GM19240 (cell line): ENCODE measurements around the gene OSR1.
"Not testable (repeated sequence)": the region's sequence is repeated elsewhere in the genome, so short reads cannot be mapped to it uniquely, and the experiment has no call there.

Source experiments
- DNase-seq: peaks from one replicate; pipeline ENCODE4 v3.0.0; 2011; ENCODE audit warnings: low spot score; ENCODE audit not compliant: insufficient read length

Gene OSR1

GRCh38 chr2:19358242-19359020 lies at the start of gene OSR1:
OSR1 (minus strand) TSS chr2:19358623; CDS start chr2:19353805, 4,818 bp downstream.
- DNase-seq = no peak

GRCh38 chr2:19403785-19404184 lies 45.4 kb upstream of the OSR1 start:
- no peak for DNase-seq

DNA sequence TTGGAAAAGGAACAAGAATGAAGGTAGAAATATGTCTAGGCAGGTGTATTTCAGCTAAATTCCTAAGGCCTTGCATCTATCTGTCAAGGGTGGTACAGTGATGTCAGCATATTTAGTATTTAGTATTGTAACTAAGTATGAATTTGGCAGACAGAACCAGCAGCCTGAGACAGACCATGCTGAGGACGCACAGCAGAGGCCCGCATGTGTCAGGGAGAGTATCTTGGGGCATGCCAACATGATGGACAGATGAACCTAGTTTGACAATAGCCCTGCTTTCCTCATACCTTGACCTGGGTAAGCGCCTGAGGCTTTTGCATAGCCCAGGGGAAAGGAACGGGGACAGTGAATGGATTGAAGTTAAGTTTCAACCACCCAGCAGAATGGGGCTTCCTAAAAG lies 33.8 kb upstream of the OSR1 start:
- DNase-seq = no peak

GRCh38 chr2:19389469-19389868 lies 31.0 kb upstream of the OSR1 start:
- not testable (repeated sequence) for DNase-seq

- DNase-seq = no peak
These were observed 22.1 kb upstream of the OSR1 start for GRCh38 chr2:19380532-19380931.

DNA sequence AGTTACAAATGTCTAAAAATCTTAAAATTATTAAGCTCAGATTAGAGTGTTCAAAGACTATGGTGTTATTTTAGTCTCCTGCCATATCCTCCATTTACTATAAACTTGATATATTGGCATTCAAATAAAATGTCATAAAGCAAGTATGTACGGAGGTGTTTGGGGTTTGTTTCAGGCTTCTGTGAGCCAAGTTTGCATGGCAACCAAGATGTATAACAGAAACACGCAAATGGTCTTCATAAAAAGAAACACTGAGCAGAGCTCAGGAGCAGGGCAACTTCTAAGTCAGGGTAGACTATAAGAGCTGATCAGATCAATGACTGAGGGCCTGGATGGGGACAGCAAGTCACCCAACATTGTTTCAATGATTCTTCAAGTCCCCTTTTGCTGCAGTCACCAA lies 20.5 kb upstream of the OSR1 start:
- no peak for DNase-seq

- no peak for DNase-seq
These were observed 19.3 kb upstream of the OSR1 start for GRCh38 chr2:19377717-19378116.

DNA sequence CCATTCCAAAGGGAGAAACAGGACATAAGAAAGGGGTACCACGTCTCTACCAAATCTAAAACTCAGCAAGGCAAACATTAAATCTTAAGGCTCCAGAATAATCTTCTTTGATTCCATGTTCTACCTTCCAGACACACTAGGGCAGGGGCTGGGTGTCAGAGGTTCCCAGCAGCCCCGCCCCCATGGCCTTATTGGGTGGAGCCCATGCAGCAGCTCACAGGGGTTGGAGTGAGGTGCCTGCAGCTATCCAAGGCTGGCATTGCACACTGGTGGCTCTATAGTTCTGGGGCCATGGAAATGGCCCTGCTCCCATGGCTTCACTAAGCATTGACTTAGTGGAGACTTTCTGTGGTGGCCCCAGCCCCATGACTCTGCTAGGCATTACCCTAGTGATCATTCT lies 14.9 kb upstream of the OSR1 start:
- DNase-seq = no peak

DNA sequence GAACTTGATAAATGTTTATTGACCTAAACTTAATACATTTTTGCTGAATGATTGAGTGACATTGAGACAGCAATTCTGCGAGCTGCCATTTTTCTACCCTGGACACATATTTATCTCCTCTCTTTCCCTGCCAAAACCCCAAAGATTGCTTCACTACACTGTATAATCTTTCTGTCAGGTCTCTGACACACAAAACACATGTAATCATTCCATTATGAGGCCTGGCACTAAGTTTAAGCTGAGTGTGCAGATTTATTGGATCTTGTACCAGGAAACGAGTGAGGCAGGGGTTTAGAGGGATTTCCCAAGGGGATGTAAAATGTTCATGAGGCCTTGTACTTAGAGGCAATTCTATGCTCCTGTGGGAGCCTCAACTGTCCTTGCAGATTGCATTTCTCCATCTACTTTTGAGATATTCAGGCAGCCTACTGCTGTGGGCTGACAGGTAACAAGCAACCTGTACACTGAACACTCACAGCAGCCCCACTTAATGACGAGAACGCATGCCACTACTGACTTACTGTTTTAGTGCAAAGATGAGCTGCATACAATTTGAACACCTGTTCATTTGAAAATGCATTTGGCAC lies 13.7 kb upstream of the OSR1 start:
- DNase-seq = no peak

- DNase-seq = no peak
These were observed 11.0 kb upstream of the OSR1 start for GRCh38 chr2:19369341-19369955.

- DNase-seq = no peak
These were observed 10.3 kb upstream of the OSR1 start for GRCh38 chr2:19368760-19369159.

GRCh38 chr2:19367326-19367725 lies 8.9 kb upstream of the OSR1 start:
- no peak for DNase-seq

DNA sequence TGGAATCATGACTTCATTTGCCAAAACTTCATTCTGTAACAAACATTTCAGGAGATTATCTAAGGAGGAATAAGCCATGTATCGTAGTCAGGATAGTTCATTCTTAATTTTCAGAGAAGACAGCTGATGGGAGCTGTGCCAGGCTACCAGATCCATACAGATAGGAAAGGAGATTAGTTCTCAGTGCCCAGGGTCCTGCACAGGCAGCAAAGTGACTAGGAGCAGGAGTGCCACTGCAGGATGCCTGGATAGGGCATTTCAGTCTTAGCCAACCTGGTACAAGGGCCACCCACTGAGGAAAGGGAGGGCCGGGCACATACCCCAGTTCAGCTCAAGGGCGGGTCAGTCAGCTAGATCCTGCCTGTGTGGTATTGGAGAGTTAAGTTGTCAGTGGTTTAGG lies 6.7 kb upstream of the OSR1 start:
- DNase-seq = no peak

- no peak for DNase-seq
These were observed 5.6 kb upstream of the OSR1 start for GRCh38 chr2:19364014-19364413.

GRCh38 chr2:19363474-19363778 lies 5.0 kb upstream of the OSR1 start:
- DNase-seq = no peak

DNA sequence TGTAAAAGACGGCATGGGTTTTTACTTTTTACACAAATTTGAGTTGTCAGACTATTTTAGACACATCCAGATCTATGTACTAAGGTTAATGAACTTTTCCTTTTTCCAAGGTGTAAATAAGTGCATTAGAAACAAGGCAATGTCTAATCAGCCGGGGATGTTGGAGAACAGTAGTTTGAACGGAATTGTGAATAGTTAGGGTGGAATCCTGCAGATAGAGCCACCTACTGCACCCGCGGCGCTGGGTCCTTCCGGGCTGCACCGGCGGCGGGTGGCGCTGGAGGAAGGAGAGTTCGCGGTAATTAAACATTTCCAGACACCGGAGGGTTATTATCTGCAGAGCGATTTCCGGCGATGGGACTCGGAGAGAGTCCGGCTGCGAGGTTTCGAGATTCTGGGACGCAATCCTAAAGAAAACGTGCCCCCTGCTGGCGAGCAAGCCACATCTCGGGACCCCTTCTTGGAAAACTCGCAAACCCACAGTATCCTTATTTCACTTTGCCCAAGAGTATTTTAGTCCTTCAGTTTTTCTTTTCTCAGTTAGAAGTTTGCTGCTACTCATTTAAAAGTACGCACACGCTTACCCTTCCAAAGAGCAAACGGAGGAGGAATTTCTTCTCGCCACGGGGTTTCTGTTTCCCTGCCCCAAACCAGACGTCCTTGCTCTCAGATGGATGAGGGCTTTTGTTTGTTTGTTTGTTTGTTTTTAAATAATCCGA lies 4.5 kb upstream of the OSR1 start:
- DNase-seq = no peak

GRCh38 chr2:19362094-19362754 lies 3.8 kb upstream of the OSR1 start:
- DNase-seq = no peak

DNA sequence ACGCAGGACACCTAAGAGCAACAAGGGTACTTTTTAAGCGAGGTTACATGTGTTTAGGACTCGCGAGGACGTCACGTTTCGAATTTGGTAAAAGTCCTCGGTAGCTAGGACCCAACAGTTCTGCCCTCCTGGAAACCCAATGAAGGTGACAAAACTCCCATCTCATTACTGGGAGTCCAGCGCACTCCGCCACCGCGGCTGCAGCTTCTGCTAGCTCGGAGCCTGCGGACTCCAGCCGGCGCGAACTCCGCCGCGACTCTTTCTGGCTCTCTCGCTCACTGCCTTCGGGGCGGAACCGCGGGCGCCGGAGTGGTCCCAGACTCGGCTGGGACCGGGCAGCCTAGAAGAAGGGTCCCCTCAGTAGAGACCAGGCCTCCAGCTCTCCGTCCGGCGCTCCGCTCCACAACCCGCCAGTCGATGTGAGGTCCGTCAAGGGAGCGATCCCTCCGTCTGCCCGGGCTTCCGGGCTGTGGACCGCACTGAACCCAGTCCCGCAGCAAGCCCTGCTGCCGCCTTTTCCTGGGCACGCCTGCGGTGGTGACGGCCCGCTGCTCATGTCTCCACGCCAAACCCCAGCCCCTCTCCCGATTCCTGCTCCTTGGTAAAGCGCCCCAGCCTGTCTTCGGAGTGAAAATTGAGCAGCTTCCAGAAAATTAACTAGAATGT lies 3.0 kb upstream of the OSR1 start:
- no peak for DNase-seq

- DNase-seq = no peak
These were observed 2.5 kb upstream of the OSR1 start for GRCh38 chr2:19360966-19361321.

DNA sequence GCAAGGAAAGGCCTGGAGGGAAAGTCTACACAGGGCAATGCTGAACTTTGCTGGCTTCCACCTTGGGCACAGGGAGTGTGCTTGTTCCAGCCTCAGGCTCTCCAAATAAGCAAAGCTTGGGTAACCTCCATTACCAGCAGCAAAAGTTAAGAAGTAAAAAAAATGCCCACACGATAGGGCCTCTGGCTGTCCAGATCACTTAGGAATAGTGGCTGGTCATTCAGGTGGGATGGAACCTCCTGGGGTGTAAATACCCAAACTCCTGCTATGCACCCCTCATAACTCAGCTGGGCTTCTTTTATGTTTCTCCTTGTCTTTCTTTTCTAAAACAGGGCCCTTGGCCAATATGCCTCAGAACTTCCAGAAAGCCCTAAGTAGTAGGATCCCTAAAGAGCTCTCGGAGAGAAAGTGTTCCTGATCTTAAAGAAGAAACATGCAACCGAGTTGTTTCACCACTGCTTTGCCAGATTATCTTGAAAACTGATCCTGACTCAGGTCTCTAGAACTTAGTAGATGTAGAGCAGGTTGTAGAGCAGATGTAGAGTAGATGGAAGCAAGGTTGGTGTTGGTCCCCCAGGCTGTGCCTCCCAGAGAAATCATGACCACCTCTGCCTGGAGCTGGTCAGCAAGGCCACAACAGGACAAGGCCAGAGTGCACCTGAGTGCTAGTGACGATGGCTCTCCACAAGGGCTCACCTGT lies 2.0 kb upstream of the OSR1 start:
- DNase-seq = no peak

DNA sequence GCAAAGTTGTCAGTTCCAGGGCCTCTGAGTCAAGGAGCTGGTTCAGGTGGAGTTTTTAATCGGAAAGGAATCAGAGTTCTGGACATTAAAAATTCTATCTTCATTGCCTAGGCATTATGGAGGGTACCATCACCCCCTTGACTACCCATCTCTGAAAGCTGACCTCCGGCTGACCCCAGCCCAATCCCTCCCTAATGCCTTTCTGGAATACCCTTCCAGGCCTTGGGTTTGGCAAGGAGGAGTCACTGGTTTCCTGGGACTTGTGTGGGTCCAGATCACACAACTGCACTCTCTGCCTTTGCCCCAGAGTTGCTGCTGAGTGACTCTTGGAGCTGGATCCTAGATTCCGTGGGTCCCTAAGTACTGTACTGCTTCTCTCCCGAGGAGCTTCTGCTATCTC lies 1.0 kb upstream of the OSR1 start:
- no peak for DNase-seq
